ENCODE data around the gene ALAS1. TPM values are rescaled to one million over a fixed set of nuclear protein-coding genes. Genes with fewer than 3 reads are reported as not detected.

The ALAS1 gene
- total and polyA plus RNA-seq, 9 of the 15 experiments (the other 6 are each of a cell fraction or from before 2014, with no cell fraction given), result 21.4 to 49.5 (median 34.4) TPM

DNA sequence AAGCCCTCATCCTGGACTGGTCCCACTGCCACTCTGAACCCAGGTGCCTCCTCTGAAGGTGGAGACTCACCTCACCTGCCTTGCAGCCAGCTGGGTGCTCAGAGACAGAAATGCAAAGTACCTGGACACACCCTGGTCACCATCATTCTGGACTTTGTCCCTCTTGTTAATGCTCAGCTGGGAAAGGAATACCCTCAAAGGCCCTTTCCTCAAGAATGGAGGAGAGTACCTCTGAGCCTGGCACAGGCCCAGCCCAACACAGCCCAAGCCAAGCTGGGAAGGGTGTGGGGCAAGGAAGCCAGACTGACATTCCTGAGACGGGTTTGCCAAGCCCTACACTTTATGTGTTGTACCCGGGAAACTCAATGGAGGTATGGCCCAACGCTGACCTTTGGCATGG is 983 bp upstream of the ALAS1 start:
- no peaks in the 10 kb centered on the region for H3K9me3 ChIP-seq (replicated peaks; ENCODE audit: control insufficient read depth, insufficient read depth, low read depth, low read length)
- BruUV-seq (replicated peaks), result no TSS peak
- DNase-seq (ENCODE audit: extremely low read depth in 1 of 4, low spot score in 3 of 4), result no peak
- no peak for FAIRE-seq
- peaks cover 29% of the 10 kb centered on the region; the same call in 2 of the 3 replicates for H3K36me3 ChIP-seq (ENCODE audit: control insufficient read depth, insufficient read depth, low read length)
- no peaks in the 10 kb centered on the region for H4K20me1 ChIP-seq (replicated peaks; ENCODE audit: control insufficient read depth, insufficient read depth, low read length)
- H2AFZ ChIP-seq (ENCODE audit: low read depth, low read length), result no peak overlapping the region; the same call in 1 of the 2 replicates
- no peak overlapping the region for H3K27ac ChIP-seq (ENCODE audit: extremely low read depth, low read depth, low read length)
- ChIA-PET POLR2A (interaction anchor here (0.7 to 1.4 kb wide), 5 partner anchors 8 to 963 kb away, joined by 3 to 4 read pairs (median 4); partner anchors contain the start of gene POC1A), CTCF (ENCODE audit: low intra/inter-chr PET ratio) (no interaction called here)
- intact Hi-C loops (cut with micrococcal nuclease) (no loop called here), in situ Hi-C loops (cut with MboI) (no loop called here)
- H3K79me2 ChIP-seq (ENCODE audit: control insufficient read depth, insufficient read depth, low read length), result peaks cover 16% of the 10 kb centered on the region
- H3K9me1 ChIP-seq (ENCODE audit: control insufficient read depth, insufficient read depth, low read length), result no peaks in the 10 kb centered on the region
- peak overlapping the region in 1 of 2 experiments; percentile 96; a peak in 1 of 4 replicates for H3K9ac ChIP-seq (ENCODE audit: insufficient read depth in 1 of 2, low read depth in 2 of 2, low read length in 2 of 2)
- WGBS (ENCODE audit: insufficient coverage, low coverage, missing lambda C conversion rate), result 38% methylated on average over 3 of the region's 3 CpGs
- ATAC-seq, result no peak
- H3K27me3 ChIP-seq (ENCODE audit: control insufficient read depth in 2 of 2, insufficient read depth in 2 of 2, low read length in 2 of 2), result no peaks in the 10 kb centered on the region
- H3K4me1 ChIP-seq (replicated peaks in 1 of 2; ENCODE audit: control insufficient read depth in 2 of 2, insufficient read depth in 2 of 2, low read length in 2 of 2), result peaks cover 22 to 31% of the 10 kb centered on the region in 2 experiments; a peak in 4 of 5 replicates
- TF ChIP-seq, protein P1, sequence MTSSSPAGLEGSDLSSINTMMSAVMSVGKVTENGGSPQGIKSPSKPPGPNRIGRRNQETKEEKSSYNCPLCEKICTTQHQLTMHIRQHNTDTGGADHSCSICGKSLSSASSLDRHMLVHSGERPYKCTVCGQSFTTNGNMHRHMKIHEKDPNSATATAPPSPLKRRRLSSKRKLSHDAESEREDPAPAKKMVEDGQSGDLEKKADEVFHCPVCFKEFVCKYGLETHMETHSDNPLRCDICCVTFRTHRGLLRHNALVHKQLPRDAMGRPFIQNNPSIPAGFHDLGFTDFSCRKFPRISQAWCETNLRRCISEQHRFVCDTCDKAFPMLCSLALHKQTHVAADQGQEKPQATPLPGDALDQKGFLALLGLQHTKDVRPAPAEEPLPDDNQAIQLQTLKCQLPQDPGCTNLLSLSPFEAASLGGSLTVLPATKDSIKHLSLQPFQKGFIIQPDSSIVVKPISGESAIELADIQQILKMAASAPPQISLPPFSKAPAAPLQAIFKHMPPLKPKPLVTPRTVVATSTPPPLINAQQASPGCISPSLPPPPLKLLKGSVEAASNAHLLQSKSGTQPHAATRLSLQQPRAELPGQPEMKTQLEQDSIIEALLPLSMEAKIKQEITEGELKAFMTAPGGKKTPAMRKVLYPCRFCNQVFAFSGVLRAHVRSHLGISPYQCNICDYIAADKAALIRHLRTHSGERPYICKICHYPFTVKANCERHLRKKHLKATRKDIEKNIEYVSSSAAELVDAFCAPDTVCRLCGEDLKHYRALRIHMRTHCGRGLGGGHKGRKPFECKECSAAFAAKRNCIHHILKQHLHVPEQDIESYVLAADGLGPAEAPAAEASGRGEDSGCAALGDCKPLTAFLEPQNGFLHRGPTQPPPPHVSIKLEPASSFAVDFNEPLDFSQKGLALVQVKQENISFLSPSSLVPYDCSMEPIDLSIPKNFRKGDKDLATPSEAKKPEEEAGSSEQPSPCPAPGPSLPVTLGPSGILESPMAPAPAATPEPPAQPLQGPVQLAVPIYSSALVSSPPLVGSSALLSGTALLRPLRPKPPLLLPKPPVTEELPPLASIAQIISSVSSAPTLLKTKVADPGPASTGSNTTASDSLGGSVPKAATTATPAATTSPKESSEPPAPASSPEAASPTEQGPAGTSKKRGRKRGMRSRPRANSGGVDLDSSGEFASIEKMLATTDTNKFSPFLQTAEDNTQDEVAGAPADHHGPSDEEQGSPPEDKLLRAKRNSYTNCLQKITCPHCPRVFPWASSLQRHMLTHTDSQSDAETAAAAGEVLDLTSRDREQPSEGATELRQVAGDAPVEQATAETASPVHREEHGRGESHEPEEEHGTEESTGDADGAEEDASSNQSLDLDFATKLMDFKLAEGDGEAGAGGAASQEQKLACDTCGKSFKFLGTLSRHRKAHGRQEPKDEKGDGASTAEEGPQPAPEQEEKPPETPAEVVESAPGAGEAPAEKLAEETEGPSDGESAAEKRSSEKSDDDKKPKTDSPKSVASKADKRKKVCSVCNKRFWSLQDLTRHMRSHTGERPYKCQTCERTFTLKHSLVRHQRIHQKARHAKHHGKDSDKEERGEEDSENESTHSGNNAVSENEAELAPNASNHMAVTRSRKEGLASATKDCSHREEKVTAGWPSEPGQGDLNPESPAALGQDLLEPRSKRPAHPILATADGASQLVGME (CRISPR knock-in tag; IDR thresholded peaks at IDR 0.05), result no peak
- TF ChIP-seq DIDO1 (tag; IDR thresholded peaks at IDR 0.05; ENCODE audit: low read depth) (no peak), ATF1 (CRISPR knock-in tag; IDR thresholded peaks at IDR 0.05) (no peak), ATF1 (tag; IDR thresholded peaks at IDR 0.05) (no peak), NR4A1 (CRISPR knock-in tag; IDR thresholded peaks at IDR 0.05) (no peak), NR4A1 (tag; IDR thresholded peaks at IDR 0.05) (no peak), DMBX1 (CRISPR knock-in tag; IDR thresholded peaks at IDR 0.05; ENCODE audit: borderline replicate concordance) (no peak), TBL1XR1 (IDR thresholded peaks at IDR 0.05; ENCODE audit: low read length in 2 of 2) (no peak)
- TF ChIP-seq, protein P2, sequence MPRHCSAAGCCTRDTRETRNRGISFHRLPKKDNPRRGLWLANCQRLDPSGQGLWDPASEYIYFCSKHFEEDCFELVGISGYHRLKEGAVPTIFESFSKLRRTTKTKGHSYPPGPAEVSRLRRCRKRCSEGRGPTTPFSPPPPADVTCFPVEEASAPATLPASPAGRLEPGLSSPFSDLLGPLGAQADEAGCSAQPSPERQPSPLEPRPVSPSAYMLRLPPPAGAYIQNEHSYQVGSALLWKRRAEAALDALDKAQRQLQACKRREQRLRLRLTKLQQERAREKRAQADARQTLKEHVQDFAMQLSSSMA (CRISPR knock-in tag; IDR thresholded peaks at IDR 0.05), result no peak
- H3K4me2 ChIP-seq (ENCODE audit: insufficient read depth, low read length), result no peak overlapping the region
- H3K4me3 ChIP-seq, result no peak overlapping the region

All from K562 (cell line).